ENCODE results near the gene MMP14. TPM values are rescaled to one million over a fixed set of nuclear protein-coding genes. Genes with fewer than 3 reads are reported as not detected.

MMP14 gene
- total and polyA plus RNA-seq, 2 experiments from 2014 or later = 7.0 to 56.4 TPM

DNA sequence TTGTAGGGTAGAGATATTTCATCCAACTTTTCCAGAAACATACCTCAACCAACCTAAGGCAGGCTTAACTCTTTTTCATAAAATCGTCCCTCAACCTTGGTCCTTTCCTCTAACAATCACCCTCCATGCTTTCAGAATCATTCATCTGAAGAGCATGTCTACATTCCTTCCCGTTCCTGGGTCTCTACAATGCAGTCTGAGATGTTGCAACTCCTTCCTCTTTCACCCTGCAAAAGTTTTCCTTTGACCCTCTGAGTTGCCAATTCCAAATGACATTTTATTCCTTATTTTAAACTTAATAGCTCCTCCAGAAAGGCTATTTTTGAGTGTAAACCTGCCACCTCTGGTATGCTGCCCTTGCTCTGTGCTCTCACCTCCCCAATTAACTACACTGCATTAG lies 37.9 kb upstream of the MMP14 start:
- H3F3A ChIP-seq (replicated peaks; ENCODE audit: low read depth) = no peaks in the 10 kb centered on the region
- peaks cover 12% of the 10 kb centered on the region for H3K27me3 Mint-ChIP-seq (ENCODE audit: insufficient read depth, low read depth, poor library complexity)
- no peak overlapping the region for H3K27ac ChIP-seq (ENCODE audit: low read depth)
- no peaks in the 10 kb centered on the region for H3K36me3 ChIP-seq (ENCODE audit: insufficient read depth)
- no peak overlapping the region for H3K4me3 ChIP-seq
- no peak overlapping the region for H3K4me3 Mint-ChIP-seq
- no peak overlapping the region for H2AFZ ChIP-seq
- H3K4me2 ChIP-seq = no peak overlapping the region
- H3K79me2 ChIP-seq (replicated peaks; ENCODE audit: insufficient read depth) = no peaks in the 10 kb centered on the region
- ATAC-seq (no peak), DNase-seq (ENCODE audit: low spot score) (no peak)
- no peak overlapping the region for H3K27ac Mint-ChIP-seq
- no peaks in the 10 kb centered on the region for H3K27me3 ChIP-seq (ENCODE audit: insufficient read depth)
- peaks cover 18% of the 10 kb centered on the region for H3K4me1 Mint-ChIP-seq
- H4K20me1 ChIP-seq (replicated peaks; ENCODE audit: insufficient read depth) = no peaks in the 10 kb centered on the region
- H3K4me1 ChIP-seq (ENCODE audit: insufficient read depth) = peaks cover 17% of the 10 kb centered on the region
- H3K36me3 Mint-ChIP-seq (ENCODE audit: low read depth) = peaks cover 4% of the 10 kb centered on the region
- TF ChIP-seq CREB1 (CRISPR knock-in tag; IDR thresholded peaks at IDR 0.05; ENCODE audit: low read depth) (no peak), JUNB (IDR thresholded peaks at IDR 0.05; ENCODE audit: unreplicated experiment) (no peak), ZNF114 (CRISPR knock-in tag; IDR thresholded peaks at IDR 0.05) (no peak), NANOG (IDR thresholded peaks at IDR 0.05; ENCODE audit: borderline replicate concordance) (no peak), POLR2AphosphoS5 (IDR thresholded peaks at IDR 0.05; ENCODE audit: low read depth) (no peak), EZH2 (IDR thresholded peaks at IDR 0.05; ENCODE audit: low read depth, unreplicated experiment) (no peak), STAT1 (IDR thresholded peaks at IDR 0.05; ENCODE audit: unreplicated experiment) (no peak), ZNF331 (CRISPR knock-in tag; IDR thresholded peaks at IDR 0.05; ENCODE audit: low read depth) (no peak), EZH2phosphoT487 (IDR thresholded peaks at IDR 0.05; ENCODE audit: unreplicated experiment) (no peak)
- TF ChIP-seq, protein P1, sequence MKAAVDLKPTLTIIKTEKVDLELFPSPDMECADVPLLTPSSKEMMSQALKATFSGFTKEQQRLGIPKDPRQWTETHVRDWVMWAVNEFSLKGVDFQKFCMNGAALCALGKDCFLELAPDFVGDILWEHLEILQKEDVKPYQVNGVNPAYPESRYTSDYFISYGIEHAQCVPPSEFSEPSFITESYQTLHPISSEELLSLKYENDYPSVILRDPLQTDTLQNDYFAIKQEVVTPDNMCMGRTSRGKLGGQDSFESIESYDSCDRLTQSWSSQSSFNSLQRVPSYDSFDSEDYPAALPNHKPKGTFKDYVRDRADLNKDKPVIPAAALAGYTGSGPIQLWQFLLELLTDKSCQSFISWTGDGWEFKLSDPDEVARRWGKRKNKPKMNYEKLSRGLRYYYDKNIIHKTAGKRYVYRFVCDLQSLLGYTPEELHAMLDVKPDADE (IDR thresholded peaks at IDR 0.05) = no peak
- TF ChIP-seq, protein P2, sequence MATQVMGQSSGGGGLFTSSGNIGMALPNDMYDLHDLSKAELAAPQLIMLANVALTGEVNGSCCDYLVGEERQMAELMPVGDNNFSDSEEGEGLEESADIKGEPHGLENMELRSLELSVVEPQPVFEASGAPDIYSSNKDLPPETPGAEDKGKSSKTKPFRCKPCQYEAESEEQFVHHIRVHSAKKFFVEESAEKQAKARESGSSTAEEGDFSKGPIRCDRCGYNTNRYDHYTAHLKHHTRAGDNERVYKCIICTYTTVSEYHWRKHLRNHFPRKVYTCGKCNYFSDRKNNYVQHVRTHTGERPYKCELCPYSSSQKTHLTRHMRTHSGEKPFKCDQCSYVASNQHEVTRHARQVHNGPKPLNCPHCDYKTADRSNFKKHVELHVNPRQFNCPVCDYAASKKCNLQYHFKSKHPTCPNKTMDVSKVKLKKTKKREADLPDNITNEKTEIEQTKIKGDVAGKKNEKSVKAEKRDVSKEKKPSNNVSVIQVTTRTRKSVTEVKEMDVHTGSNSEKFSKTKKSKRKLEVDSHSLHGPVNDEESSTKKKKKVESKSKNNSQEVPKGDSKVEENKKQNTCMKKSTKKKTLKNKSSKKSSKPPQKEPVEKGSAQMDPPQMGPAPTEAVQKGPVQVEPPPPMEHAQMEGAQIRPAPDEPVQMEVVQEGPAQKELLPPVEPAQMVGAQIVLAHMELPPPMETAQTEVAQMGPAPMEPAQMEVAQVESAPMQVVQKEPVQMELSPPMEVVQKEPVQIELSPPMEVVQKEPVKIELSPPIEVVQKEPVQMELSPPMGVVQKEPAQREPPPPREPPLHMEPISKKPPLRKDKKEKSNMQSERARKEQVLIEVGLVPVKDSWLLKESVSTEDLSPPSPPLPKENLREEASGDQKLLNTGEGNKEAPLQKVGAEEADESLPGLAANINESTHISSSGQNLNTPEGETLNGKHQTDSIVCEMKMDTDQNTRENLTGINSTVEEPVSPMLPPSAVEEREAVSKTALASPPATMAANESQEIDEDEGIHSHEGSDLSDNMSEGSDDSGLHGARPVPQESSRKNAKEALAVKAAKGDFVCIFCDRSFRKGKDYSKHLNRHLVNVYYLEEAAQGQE (IDR thresholded peaks at IDR 0.05; ENCODE audit: unreplicated experiment) = no peak
- TF ChIP-seq, protein P3, sequence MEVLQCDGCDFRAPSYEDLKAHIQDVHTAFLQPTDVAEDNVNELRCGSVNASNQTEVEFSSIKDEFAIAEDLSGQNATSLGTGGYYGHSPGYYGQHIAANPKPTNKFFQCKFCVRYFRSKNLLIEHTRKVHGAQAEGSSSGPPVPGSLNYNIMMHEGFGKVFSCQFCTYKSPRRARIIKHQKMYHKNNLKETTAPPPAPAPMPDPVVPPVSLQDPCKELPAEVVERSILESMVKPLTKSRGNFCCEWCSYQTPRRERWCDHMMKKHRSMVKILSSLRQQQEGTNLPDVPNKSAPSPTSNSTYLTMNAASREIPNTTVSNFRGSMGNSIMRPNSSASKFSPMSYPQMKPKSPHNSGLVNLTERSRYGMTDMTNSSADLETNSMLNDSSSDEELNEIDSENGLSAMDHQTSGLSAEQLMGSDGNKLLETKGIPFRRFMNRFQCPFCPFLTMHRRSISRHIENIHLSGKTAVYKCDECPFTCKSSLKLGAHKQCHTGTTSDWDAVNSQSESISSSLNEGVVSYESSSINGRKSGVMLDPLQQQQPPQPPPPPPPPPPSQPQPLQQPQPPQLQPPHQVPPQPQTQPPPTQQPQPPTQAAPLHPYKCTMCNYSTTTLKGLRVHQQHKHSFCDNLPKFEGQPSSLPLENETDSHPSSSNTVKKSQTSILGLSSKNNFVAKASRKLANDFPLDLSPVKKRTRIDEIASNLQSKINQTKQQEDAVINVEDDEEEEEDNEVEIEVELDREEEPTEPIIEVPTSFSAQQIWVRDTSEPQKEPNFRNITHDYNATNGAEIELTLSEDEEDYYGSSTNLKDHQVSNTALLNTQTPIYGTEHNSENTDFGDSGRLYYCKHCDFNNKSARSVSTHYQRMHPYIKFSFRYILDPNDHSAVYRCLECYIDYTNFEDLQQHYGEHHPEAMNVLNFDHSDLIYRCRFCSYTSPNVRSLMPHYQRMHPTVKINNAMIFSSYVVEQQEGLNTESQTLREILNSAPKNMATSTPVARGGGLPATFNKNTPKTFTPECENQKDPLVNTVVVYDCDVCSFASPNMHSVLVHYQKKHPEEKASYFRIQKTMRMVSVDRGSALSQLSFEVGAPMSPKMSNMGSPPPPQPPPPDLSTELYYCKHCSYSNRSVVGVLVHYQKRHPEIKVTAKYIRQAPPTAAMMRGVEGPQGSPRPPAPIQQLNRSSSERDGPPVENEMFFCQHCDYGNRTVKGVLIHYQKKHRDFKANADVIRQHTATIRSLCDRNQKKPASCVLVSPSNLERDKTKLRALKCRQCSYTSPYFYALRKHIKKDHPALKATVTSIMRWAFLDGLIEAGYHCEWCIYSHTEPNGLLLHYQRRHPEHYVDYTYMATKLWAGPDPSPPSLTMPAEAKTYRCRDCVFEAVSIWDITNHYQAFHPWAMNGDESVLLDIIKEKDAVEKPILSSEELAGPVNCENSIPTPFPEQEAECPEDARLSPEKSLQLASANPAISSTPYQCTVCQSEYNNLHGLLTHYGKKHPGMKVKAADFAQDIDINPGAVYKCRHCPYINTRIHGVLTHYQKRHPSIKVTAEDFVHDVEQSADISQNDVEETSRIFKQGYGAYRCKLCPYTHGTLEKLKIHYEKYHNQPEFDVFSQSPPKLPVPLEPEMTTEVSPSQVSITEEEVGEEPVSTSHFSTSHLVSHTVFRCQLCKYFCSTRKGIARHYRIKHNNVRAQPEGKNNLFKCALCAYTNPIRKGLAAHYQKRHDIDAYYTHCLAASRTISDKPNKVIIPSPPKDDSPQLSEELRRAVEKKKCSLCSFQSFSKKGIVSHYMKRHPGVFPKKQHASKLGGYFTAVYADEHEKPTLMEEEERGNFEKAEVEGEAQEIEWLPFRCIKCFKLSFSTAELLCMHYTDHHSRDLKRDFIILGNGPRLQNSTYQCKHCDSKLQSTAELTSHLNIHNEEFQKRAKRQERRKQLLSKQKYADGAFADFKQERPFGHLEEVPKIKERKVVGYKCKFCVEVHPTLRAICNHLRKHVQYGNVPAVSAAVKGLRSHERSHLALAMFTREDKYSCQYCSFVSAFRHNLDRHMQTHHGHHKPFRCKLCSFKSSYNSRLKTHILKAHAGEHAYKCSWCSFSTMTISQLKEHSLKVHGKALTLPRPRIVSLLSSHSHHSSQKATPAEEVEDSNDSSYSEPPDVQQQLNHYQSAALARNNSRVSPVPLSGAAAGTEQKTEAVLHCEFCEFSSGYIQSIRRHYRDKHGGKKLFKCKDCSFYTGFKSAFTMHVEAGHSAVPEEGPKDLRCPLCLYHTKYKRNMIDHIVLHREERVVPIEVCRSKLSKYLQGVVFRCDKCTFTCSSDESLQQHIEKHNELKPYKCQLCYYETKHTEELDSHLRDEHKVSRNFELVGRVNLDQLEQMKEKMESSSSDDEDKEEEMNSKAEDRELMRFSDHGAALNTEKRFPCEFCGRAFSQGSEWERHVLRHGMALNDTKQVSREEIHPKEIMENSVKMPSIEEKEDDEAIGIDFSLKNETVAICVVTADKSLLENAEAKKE (CRISPR knock-in tag; IDR thresholded peaks at IDR 0.05) = no peak
- TF ChIP-seq, protein P4, sequence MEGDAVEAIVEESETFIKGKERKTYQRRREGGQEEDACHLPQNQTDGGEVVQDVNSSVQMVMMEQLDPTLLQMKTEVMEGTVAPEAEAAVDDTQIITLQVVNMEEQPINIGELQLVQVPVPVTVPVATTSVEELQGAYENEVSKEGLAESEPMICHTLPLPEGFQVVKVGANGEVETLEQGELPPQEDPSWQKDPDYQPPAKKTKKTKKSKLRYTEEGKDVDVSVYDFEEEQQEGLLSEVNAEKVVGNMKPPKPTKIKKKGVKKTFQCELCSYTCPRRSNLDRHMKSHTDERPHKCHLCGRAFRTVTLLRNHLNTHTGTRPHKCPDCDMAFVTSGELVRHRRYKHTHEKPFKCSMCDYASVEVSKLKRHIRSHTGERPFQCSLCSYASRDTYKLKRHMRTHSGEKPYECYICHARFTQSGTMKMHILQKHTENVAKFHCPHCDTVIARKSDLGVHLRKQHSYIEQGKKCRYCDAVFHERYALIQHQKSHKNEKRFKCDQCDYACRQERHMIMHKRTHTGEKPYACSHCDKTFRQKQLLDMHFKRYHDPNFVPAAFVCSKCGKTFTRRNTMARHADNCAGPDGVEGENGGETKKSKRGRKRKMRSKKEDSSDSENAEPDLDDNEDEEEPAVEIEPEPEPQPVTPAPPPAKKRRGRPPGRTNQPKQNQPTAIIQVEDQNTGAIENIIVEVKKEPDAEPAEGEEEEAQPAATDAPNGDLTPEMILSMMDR (conservative IDR thresholded peaks at IDR 0.05; ENCODE audit: low read depth in 2 of 2) = no peak
- peaks cover 10% of the 10 kb centered on the region; the same call in 1 of the 2 replicates for H3K9me2 ChIP-seq (ENCODE audit: insufficient read depth)
- peaks cover 6% of the 10 kb centered on the region; the same call in 2 of the 3 replicates for H3K9me3 Mint-ChIP-seq

Data from GM23338 (cell line).